Hepatocyte (in vitro differentiated cells): ENCODE measurements around the gene CAPN13.

Experiments
- EZH2 ChIP-seq: fragments of 200-600 bp; sonication (generic); IDR thresholded peaks from 2 replicates; pipeline ENCODE4 v1.6.1; 2016; ENCODE audit warnings: antibody characterized with exemption, mild to moderate bottlenecking, borderline replicate concordance
- TF ChIP-seq, protein P1 (sequence below): fragments of 200-600 bp; sonication (generic); IDR thresholded peaks from 2 replicates; pipeline ENCODE4 v1.5.1; 2016; ENCODE audit warnings: antibody characterized with exemption, mild to moderate bottlenecking; ENCODE audit not compliant: poor library complexity

DNA sequence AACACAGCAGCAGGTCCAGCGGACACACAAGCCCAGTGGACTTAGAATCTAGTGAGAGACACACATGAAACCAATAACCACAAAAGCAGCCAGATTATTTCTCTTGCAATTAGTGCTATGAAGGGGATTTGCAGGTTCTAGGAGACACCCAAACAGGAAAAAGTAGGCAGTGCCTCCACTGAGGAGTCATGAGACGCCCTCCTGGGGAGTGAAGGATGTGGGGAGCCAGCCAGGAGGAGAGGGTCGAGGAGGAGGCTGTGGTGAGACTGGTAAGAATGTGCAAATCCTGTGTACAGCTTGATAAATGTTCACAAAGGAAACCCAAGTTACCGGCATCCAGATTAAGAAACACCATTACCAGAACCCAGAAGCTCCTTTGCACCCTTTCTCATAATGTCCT is 2.7 kb upstream of the CAPN13 start:
- TF ChIP-seq, protein P1, sequence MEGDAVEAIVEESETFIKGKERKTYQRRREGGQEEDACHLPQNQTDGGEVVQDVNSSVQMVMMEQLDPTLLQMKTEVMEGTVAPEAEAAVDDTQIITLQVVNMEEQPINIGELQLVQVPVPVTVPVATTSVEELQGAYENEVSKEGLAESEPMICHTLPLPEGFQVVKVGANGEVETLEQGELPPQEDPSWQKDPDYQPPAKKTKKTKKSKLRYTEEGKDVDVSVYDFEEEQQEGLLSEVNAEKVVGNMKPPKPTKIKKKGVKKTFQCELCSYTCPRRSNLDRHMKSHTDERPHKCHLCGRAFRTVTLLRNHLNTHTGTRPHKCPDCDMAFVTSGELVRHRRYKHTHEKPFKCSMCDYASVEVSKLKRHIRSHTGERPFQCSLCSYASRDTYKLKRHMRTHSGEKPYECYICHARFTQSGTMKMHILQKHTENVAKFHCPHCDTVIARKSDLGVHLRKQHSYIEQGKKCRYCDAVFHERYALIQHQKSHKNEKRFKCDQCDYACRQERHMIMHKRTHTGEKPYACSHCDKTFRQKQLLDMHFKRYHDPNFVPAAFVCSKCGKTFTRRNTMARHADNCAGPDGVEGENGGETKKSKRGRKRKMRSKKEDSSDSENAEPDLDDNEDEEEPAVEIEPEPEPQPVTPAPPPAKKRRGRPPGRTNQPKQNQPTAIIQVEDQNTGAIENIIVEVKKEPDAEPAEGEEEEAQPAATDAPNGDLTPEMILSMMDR: no peak
- no peak for TF ChIP-seq EZH2
